Bronchial epithelial cell (primary cell): Measurements from ENCODE around the gene PPARG. TPM values are rescaled to one million over a fixed set of nuclear protein-coding genes. Genes with fewer than 3 reads are reported as not detected.

Source experiments
- DNase-seq: peaks from one replicate; pipeline ENCODE4 v3.0.0-alpha.2; 2010; ENCODE audit warnings: low read depth
- FAIRE-seq: peaks from 2 replicates; lab custom pipeline; 2011; peaks lifted over from hg19 to GRCh38; lab: Jason Lieb, UNC
- H3K27me3 ChIP-seq: 2 replicates; pipeline ENCODE4 v1.5.1; 2011; ENCODE audit warnings: low read length; ENCODE audit not compliant: control insufficient read depth, insufficient read depth
- H3K36me3 ChIP-seq: 2 replicates; pipeline ENCODE4 v1.5.1; 2011; ENCODE audit warnings: low read length; ENCODE audit not compliant: control insufficient read depth, insufficient read depth
- H3K4me3 ChIP-seq: 2 replicates; pipeline ENCODE4 v1.5.1; 2011; ENCODE audit warnings: mild to moderate bottlenecking, low read depth, low read length, control low read depth
- CTCF ChIP-seq: IDR thresholded peaks from 2 replicates; pipeline ENCODE4 v1.5.1; 2011; ENCODE audit warnings: mild to moderate bottlenecking, moderate library complexity, low read length, control low read depth, inconsistent platforms; ENCODE audit not compliant: insufficient read depth, severe bottlenecking
- total RNA-seq: library from RNA; depleted of rRNA; stranded (reverse); fragments of >200 nt; gene quantifications from 2 replicates; pipeline ENCODE4 v1.2.1, GENCODE V29; 2014

PPARG gene
- total RNA-seq, 1 donor from 2014 or later = 14.5 TPM

- FAIRE-seq (no peak), DNase-seq (no peak)
- Histone ChIP-seq H3K27me3 (no peaks in the 10 kb centered on the region), H3K4me3 (no peak overlapping the region), H3K36me3 (no peaks in the 10 kb centered on the region)
- no peak for TF ChIP-seq CTCF
These were observed 150.5 kb downstream of the PPARG start for GRCh38 chr3:12439161-12439940.

- no peak overlapping the region for H3K4me3 ChIP-seq
- DNase-seq (no peak), FAIRE-seq (no peak)
- H3K27me3 ChIP-seq = no peaks in the 10 kb centered on the region
- no peaks in the 10 kb centered on the region for H3K36me3 ChIP-seq
- TF ChIP-seq CTCF = no peak
These were observed 152.3 kb downstream of the PPARG start for GRCh38 chr3:12440927-12441714.

GRCh38 chr3:12442654-12443501, 154.0 kb downstream of the PPARG start:
- DNase-seq (no peak), FAIRE-seq (no peak)
- Histone ChIP-seq H3K36me3 (no peaks in the 10 kb centered on the region), H3K27me3 (no peaks in the 10 kb centered on the region), H3K4me3 (no peak overlapping the region)
- no peak for TF ChIP-seq CTCF

- TF ChIP-seq CTCF = no peak
- FAIRE-seq (no peak), DNase-seq (no peak)
- no peaks in the 10 kb centered on the region for H3K36me3 ChIP-seq
- no peaks in the 10 kb centered on the region for H3K27me3 ChIP-seq
- no peak overlapping the region for H3K4me3 ChIP-seq
These were observed 155.1 kb downstream of the PPARG start for GRCh38 chr3:12443781-12444522.

GRCh38 chr3:12444582-12445471, 156.0 kb downstream of the PPARG start:
- H3K4me3 ChIP-seq = no peak overlapping the region
- no peak for TF ChIP-seq CTCF
- FAIRE-seq (no peak), DNase-seq (peak; percentile 59)
- H3K36me3 ChIP-seq = no peaks in the 10 kb centered on the region
- H3K27me3 ChIP-seq = no peaks in the 10 kb centered on the region
